SK-N-SH (cell line): ENCODE results near the gene PLAGL2.

Source experiments
- CTCF ChIP-seq: fragments of 200-600 bp; sonication (generic); IDR thresholded peaks from 2 replicates; pipeline ENCODE4 v1.6.1; 2017; ENCODE audit warnings: antibody characterized with exemption, mild to moderate bottlenecking, moderate library complexity
- EP300 ChIP-seq, 2 experiments: IDR thresholded peaks; 2 replicates each; pipeline versions ENCODE4 v1.4.0 to v1.6.1; 2012; ENCODE audit warnings: borderline replicate concordance in 1 of 2, low read depth in 1 of 2, low read length in 1 of 2
- GABPA ChIP-seq: IDR thresholded peaks from 2 replicates; pipeline ENCODE4 v1.4.0; 2012; ENCODE audit warnings: low read depth, mild to moderate bottlenecking
- POLR2AphosphoS5 ChIP-seq: IDR thresholded peaks from 2 replicates; pipeline ENCODE4 v1.6.1; 2012; ENCODE audit warnings: low read depth, low read length
- RCOR1 ChIP-seq: fragments of 150-350 bp; IDR thresholded peaks from 2 replicates; pipeline ENCODE4 v1.6.1; 2017; ENCODE audit warnings: antibody characterized with exemption, low read length
- USF2 ChIP-seq: fragments of 150-350 bp; IDR thresholded peaks from 2 replicates; pipeline ENCODE4 v1.6.1; 2017; ENCODE audit warnings: antibody characterized with exemption, low read length, low read depth, borderline replicate concordance
- ZBTB33 ChIP-seq: IDR thresholded peaks from 2 replicates; pipeline ENCODE4 v1.4.0; 2012; ENCODE audit warnings: low read depth, borderline replicate concordance

GRCh38 chr20:32165836-32166545, 41.6 kb downstream of the PLAGL2 start:
- TF ChIP-seq RCOR1, result no peak
- no peak for TF ChIP-seq CTCF
- TF ChIP-seq POLR2AphosphoS5, result no peak
- no peak for TF ChIP-seq USF2
- TF ChIP-seq EP300 (IDR thresholded peaks at IDR 0.05; ENCODE audit: borderline replicate concordance in 1 of 2, low read depth in 1 of 2, low read length in 1 of 2), result no peak
- TF ChIP-seq GABPA, result no peak
- TF ChIP-seq ZBTB33, result no peak
